HCT116 (cell line): Measurements from ENCODE around the gene TRAK1. TPM values are rescaled to one million over a fixed set of nuclear protein-coding genes. Genes with fewer than 3 reads are reported as not detected.

ENCODE experiments used
- ATAC-seq: fragments of 200-7000 bp; cut with Tn5 transposase; 2 replicates; pipeline ENCODE4 v1.9.1; 2020; ENCODE audit warnings: mild to moderate bottlenecking, moderate library complexity
- BruUV-seq: library from RNA; stranded (reverse); fragments of 400-500 nt; replicated peaks from 2 replicates; lab custom pipeline; 2021; lab: Mats Ljungman, UMichigan
- CTCF ChIA-PET: fragments of 300-600 bp; sonication (Branson Sonifier 250); formaldehyde crosslinking; loops from one replicate; lab custom pipeline; 2021; ENCODE audit warnings: antibody characterized with exemption; lab: Charles Lee
- POLR2A ChIA-PET: fragments of 300-600, 350-600 bp; sonication (Branson Sonifier 250); formaldehyde crosslinking; loops from one replicate; lab custom pipeline; 2021; ENCODE audit warnings: antibody characterized with exemption; lab: Charles Lee
- RAD21 ChIA-PET, 2 experiments: fragments of 300-600 bp; sonication (Branson Sonifier 250); formaldehyde crosslinking; loops; one replicate each; lab custom pipeline; 2023; ENCODE audit warnings: low total read pairs in 2 of 2; ENCODE audit not compliant: uncharacterized antibody in 2 of 2, unreplicated experiment in 2 of 2, low non-redundant PET in 1 of 2; lab: Charles Lee
- DNase-seq: peaks from one replicate; pipeline ENCODE4 v3.0.0-alpha.2; 2010; ENCODE audit warnings: low read depth, low spot score
- H2AFZ ChIP-seq: fragments of 200-600 bp; shearing (Covaris generic), sonication (generic); 2 replicates; pipeline ENCODE4 v1.6.1; 2017; ENCODE audit warnings: low read depth, mixed run types, mixed read lengths, antibody characterized with exemption, low read length; ENCODE audit not compliant: poor library complexity, severe bottlenecking
- H3K27ac ChIP-seq: 2 replicates; pipeline ENCODE4 v1.5.1; 2012; ENCODE audit warnings: low read depth, low read length
- H3K27me3 ChIP-seq: fragments of 200-600 bp; sonication (generic); 2 replicates; pipeline ENCODE4 v1.6.1; 2016; ENCODE audit warnings: mixed run types, low read length, mixed read lengths; ENCODE audit not compliant: insufficient read depth
- H3K36me3 ChIP-seq, 2 experiments: fragments of 200-500 bp in 1 of 2; fragments of 200-600 bp in 1 of 2; sonication (Bioruptor generic) in 1 of 2; sonication (generic) in 1 of 2; 2 replicates each; pipeline versions ENCODE4 v1.5.1 to v1.6.1; 2014 to 2016; ENCODE audit warnings: low read length in 2 of 2, inconsistent platforms in 1 of 2, mixed read lengths in 1 of 2, mixed run types in 1 of 2; ENCODE audit not compliant: insufficient read depth in 2 of 2, control insufficient read depth in 1 of 2
- H3K4me1 ChIP-seq, 2 experiments: fragments of 200-600 bp in 1 of 2; sonication (generic) in 1 of 2; 2 replicates each; pipeline versions ENCODE4 v1.5.1 to v1.6.1; 2012 to 2017; ENCODE audit warnings: low read length in 2 of 2, inconsistent platforms in 1 of 2, mild to moderate bottlenecking in 1 of 2, mixed read lengths in 1 of 2, mixed run types in 1 of 2, moderate library complexity in 1 of 2; ENCODE audit not compliant: insufficient read depth in 2 of 2, control insufficient read depth in 1 of 2
- H3K4me2 ChIP-seq: fragments of 200-600 bp; sonication (generic); 2 replicates; pipeline ENCODE4 v1.6.1; 2017; ENCODE audit warnings: mixed run types, low read length, mixed read lengths
- H3K4me3 ChIP-seq, 2 experiments: fragments of 200-600 bp in 1 of 2; sonication (generic) in 1 of 2; replicated peaks in 1 of 2; 2 replicates each; pipeline ENCODE4 v1.5.1; 2011 to 2016; ENCODE audit warnings: low read length in 2 of 2, control low read depth in 1 of 2, low read depth in 1 of 2, mild to moderate bottlenecking in 1 of 2, mixed read lengths in 1 of 2, mixed run types in 1 of 2
- H3K79me2 ChIP-seq: fragments of 200-600 bp; sonication (generic); 2 replicates; pipeline ENCODE4 v1.6.1; 2017; ENCODE audit warnings: mild to moderate bottlenecking, mixed run types, low read length, moderate library complexity, mixed read lengths; ENCODE audit not compliant: insufficient read depth
- H3K9ac ChIP-seq: fragments of 200-600 bp; sonication (generic); 2 replicates; pipeline ENCODE4 v1.6.1; 2016; ENCODE audit warnings: low read length, mixed read lengths
- H3K9me2 ChIP-seq: fragments of 200-600 bp; sonication (generic), shearing (Covaris generic); 2 replicates; pipeline ENCODE4 v1.6.1; 2017; ENCODE audit warnings: mixed run types, mild to moderate bottlenecking, moderate library complexity; ENCODE audit not compliant: insufficient read depth
- H3K9me3 ChIP-seq, 2 experiments: fragments of 200-500 bp in 1 of 2; fragments of 200-600 bp in 1 of 2; sonication (Bioruptor generic) in 1 of 2; sonication (generic) in 1 of 2; 2 replicates each; pipeline ENCODE4 v1.6.1; 2014 to 2017; ENCODE audit warnings: low read length in 2 of 2, mixed read lengths in 2 of 2, inconsistent platforms in 1 of 2, low read depth in 1 of 2, mild to moderate bottlenecking in 1 of 2, mixed run types in 1 of 2, moderate library complexity in 1 of 2; ENCODE audit not compliant: control insufficient read depth in 1 of 2, insufficient read depth in 1 of 2
- H4K20me1 ChIP-seq: fragments of 200-600 bp; sonication (generic), shearing (Covaris generic); 2 replicates; pipeline ENCODE4 v1.6.1; 2017; ENCODE audit warnings: mixed run types, mild to moderate bottlenecking, moderate library complexity; ENCODE audit not compliant: insufficient read depth
- CBX3 ChIP-seq: IDR thresholded peaks from 2 replicates; pipeline ENCODE4 v1.6.1; 2012; ENCODE audit warnings: low read depth
- CEBPB ChIP-seq: IDR thresholded peaks from 2 replicates; pipeline ENCODE4 v1.6.1; 2012; ENCODE audit warnings: low read depth
- EGR1 ChIP-seq: IDR thresholded peaks from 2 replicates; pipeline ENCODE4 v1.6.1; 2012; ENCODE audit warnings: low read depth
- ELF1 ChIP-seq: IDR thresholded peaks from 2 replicates; pipeline ENCODE4 v1.6.1; 2012; ENCODE audit warnings: low read depth, borderline replicate concordance
- JUND ChIP-seq: IDR thresholded peaks from 2 replicates; pipeline ENCODE4 v1.6.1; 2012
- RAD21 ChIP-seq: IDR thresholded peaks from 2 replicates; pipeline ENCODE4 v1.6.1; 2012; ENCODE audit warnings: low read depth, mild to moderate bottlenecking
- TCF7L2 ChIP-seq: IDR thresholded peaks from 2 replicates; pipeline ENCODE4 v1.7.0; 2011; ENCODE audit warnings: borderline replicate concordance, inconsistent platforms; ENCODE audit not compliant: insufficient read depth, insufficient read length; ENCODE audit errors: extremely low read depth
- ZNF274 ChIP-seq: fragments of 200-500 bp; sonication (Bioruptor generic); IDR thresholded peaks from 2 replicates; pipeline ENCODE4 v1.6.1; 2014; ENCODE audit warnings: mild to moderate bottlenecking, low read depth, low read length, inconsistent platforms
- intact Hi-C: fragments of 100-400 bp; cut with micrococcal nuclease; formaldehyde crosslinking; loops from 2 replicates; pipeline ENCODE4 v1.10.0; 2022
- total RNA-seq: library from RNA; stranded (reverse); gene quantifications from one replicate; pipeline ENCODE4 v1.2.1, GENCODE V29; 2021; ENCODE audit not compliant: unreplicated experiment
- TF ChIP-seq, protein P1 (sequence below): IDR thresholded peaks from 2 replicates; pipeline ENCODE4 v1.6.1; 2012
- TF ChIP-seq, protein P2 (sequence below): IDR thresholded peaks from 2 replicates; pipeline ENCODE4 v1.6.1; 2012; ENCODE audit warnings: low read depth
- TF ChIP-seq, protein P3 (sequence below): IDR thresholded peaks from 2 replicates; pipeline ENCODE4 v1.6.1; 2011; ENCODE audit warnings: mild to moderate bottlenecking, low read length, moderate library complexity; ENCODE audit not compliant: insufficient replicate concordance; ENCODE audit errors: extremely low read depth
- TF ChIP-seq, protein P4 (sequence below), 3 experiments: fragments of 200-600 bp in 1 of 3; sonication (generic) in 1 of 3; IDR thresholded peaks in 2 of 3; conservative IDR thresholded peaks in 1 of 3; 2 replicates each; pipeline ENCODE4 v1.5.1; 2012 to 2017; ENCODE audit warnings: low read depth in 2 of 3, low read length in 2 of 3, antibody characterized with exemption in 1 of 3, borderline replicate concordance in 1 of 3, control low read depth in 1 of 3, mild to moderate bottlenecking in 1 of 3, mixed read lengths in 1 of 3, mixed run types in 1 of 3, moderate library complexity in 1 of 3; ENCODE audit not compliant: insufficient read depth in 1 of 3

Gene TRAK1
- total RNA-seq, 1 experiment from 2014 or later, result 25.9 TPM

DNA sequence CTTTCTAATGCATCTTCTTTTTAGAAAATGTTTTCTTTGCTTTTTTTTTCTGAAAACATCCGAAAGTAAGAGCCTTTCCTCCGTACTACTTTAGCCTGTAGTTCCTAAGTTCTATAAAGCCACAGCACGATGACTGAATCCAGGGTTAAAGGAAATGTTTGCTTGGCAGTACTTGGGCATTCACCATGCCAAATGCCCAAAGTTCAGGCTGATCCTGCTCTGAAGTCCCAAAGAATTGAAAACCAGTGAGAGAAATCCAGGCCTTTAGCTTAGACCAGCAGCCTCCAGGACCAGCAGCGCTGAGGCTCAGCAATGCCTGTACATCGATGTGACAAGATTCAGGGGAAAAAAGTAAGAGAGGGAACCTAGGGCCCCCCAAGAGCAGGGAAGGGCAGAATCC is 139.7 kb downstream of the TRAK1 start:
- Histone ChIP-seq H3K4me1 (peaks cover 0 to 5% of the 10 kb centered on the region in 2 experiments; a peak in 1 of 4 replicates), H3K9ac (no peak overlapping the region), H4K20me1 (no peaks in the 10 kb centered on the region), H3K9me2 (no peaks in the 10 kb centered on the region), H3K4me2 (no peak overlapping the region), H3K27ac (no peak overlapping the region), H3K9me3 (no peaks in the 10 kb centered on the region), H3K27me3 (no peaks in the 10 kb centered on the region), H3K4me3 (no peak overlapping the region), H2AFZ (no peak overlapping the region), H3K36me3 (no peaks in the 10 kb centered on the region), H3K79me2 (no peaks in the 10 kb centered on the region)
- ATAC-seq (no peak), DNase-seq (no peak)
- ChIA-PET CTCF (interaction anchor here (3.3 kb wide), 1 partner anchor 212 kb away, joined by 57 read pairs; no protein-coding TSS in a partner anchor), RAD21 (no interaction called here), POLR2A (no interaction called here)
- intact Hi-C loops, result loop anchor here (1.0 to 5.0 kb wide), 5 partner anchors 212 to 651 kb away; no protein-coding TSS in a partner anchor
- TF ChIP-seq ELF1, result no peak
- no TSS peak for BruUV-seq

DNA sequence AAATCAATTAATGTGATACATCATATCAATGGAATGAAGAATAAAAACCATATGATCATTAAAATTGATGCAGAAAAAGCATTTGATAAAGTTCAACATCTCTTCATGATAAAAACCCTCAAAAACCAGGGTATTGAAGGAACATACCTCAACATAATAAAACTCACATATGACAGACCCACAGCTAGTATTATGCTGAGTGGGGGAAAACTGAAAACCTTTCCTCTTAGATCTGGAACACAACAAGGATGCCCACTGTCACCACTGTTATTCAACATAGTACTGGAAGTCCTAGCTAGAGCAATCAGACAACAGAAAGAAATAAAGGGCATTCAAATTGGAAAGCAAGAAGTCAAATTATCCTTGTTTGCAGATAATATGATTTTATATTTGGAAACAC is 144.4 kb downstream of the TRAK1 start:
- Histone ChIP-seq H3K27me3 (no peaks in the 10 kb centered on the region), H3K4me2 (no peak overlapping the region), H3K27ac (no peak overlapping the region), H4K20me1 (no peaks in the 10 kb centered on the region), H3K36me3 (no peaks in the 10 kb centered on the region), H2AFZ (no peak overlapping the region), H3K9me2 (no peaks in the 10 kb centered on the region), H3K4me3 (no peak overlapping the region), H3K4me1 (no peaks in the 10 kb centered on the region), H3K79me2 (no peaks in the 10 kb centered on the region), H3K9ac (no peak overlapping the region), H3K9me3 (peaks cover 4 to 5% of the 10 kb centered on the region in 2 experiments; a peak in 2 of 4 replicates)
- ChIA-PET RAD21 (no interaction called here), POLR2A (no interaction called here), CTCF (no interaction called here)
- intact Hi-C loops, result no loop called here
- ATAC-seq (no peak), DNase-seq (no peak)
- no TSS peak for BruUV-seq
- TF ChIP-seq JUND (no peak), TCF7L2 (no peak), ZNF274 (no peak), CBX3 (no peak), CEBPB (no peak), RAD21 (no peak), EGR1 (no peak)
- TF ChIP-seq, protein P1, sequence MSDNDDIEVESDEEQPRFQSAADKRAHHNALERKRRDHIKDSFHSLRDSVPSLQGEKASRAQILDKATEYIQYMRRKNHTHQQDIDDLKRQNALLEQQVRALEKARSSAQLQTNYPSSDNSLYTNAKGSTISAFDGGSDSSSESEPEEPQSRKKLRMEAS, result no peak
- TF ChIP-seq, protein P2, sequence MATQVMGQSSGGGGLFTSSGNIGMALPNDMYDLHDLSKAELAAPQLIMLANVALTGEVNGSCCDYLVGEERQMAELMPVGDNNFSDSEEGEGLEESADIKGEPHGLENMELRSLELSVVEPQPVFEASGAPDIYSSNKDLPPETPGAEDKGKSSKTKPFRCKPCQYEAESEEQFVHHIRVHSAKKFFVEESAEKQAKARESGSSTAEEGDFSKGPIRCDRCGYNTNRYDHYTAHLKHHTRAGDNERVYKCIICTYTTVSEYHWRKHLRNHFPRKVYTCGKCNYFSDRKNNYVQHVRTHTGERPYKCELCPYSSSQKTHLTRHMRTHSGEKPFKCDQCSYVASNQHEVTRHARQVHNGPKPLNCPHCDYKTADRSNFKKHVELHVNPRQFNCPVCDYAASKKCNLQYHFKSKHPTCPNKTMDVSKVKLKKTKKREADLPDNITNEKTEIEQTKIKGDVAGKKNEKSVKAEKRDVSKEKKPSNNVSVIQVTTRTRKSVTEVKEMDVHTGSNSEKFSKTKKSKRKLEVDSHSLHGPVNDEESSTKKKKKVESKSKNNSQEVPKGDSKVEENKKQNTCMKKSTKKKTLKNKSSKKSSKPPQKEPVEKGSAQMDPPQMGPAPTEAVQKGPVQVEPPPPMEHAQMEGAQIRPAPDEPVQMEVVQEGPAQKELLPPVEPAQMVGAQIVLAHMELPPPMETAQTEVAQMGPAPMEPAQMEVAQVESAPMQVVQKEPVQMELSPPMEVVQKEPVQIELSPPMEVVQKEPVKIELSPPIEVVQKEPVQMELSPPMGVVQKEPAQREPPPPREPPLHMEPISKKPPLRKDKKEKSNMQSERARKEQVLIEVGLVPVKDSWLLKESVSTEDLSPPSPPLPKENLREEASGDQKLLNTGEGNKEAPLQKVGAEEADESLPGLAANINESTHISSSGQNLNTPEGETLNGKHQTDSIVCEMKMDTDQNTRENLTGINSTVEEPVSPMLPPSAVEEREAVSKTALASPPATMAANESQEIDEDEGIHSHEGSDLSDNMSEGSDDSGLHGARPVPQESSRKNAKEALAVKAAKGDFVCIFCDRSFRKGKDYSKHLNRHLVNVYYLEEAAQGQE, result no peak
- TF ChIP-seq, protein P3, sequence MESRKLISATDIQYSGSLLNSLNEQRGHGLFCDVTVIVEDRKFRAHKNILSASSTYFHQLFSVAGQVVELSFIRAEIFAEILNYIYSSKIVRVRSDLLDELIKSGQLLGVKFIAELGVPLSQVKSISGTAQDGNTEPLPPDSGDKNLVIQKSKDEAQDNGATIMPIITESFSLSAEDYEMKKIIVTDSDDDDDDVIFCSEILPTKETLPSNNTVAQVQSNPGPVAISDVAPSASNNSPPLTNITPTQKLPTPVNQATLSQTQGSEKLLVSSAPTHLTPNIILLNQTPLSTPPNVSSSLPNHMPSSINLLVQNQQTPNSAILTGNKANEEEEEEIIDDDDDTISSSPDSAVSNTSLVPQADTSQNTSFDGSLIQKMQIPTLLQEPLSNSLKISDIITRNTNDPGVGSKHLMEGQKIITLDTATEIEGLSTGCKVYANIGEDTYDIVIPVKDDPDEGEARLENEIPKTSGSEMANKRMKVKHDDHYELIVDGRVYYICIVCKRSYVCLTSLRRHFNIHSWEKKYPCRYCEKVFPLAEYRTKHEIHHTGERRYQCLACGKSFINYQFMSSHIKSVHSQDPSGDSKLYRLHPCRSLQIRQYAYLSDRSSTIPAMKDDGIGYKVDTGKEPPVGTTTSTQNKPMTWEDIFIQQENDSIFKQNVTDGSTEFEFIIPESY, result no peak
- TF ChIP-seq, protein P4, sequence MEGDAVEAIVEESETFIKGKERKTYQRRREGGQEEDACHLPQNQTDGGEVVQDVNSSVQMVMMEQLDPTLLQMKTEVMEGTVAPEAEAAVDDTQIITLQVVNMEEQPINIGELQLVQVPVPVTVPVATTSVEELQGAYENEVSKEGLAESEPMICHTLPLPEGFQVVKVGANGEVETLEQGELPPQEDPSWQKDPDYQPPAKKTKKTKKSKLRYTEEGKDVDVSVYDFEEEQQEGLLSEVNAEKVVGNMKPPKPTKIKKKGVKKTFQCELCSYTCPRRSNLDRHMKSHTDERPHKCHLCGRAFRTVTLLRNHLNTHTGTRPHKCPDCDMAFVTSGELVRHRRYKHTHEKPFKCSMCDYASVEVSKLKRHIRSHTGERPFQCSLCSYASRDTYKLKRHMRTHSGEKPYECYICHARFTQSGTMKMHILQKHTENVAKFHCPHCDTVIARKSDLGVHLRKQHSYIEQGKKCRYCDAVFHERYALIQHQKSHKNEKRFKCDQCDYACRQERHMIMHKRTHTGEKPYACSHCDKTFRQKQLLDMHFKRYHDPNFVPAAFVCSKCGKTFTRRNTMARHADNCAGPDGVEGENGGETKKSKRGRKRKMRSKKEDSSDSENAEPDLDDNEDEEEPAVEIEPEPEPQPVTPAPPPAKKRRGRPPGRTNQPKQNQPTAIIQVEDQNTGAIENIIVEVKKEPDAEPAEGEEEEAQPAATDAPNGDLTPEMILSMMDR (IDR thresholded peaks at IDR 0.05 in 2 of 3, conservative IDR thresholded peaks at IDR 0.05 in 1 of 3; ENCODE audit: borderline replicate concordance in 1 of 3, insufficient read depth in 1 of 3, low read depth in 2 of 3, low read length in 2 of 3), result no peak
